NCI-H146 treated with DMSO at 0.1 percent for 48 hours (cell line): ENCODE data around the gene CFTR.
"Not testable (repeated sequence)": the region's sequence is repeated elsewhere in the genome, so short reads cannot be mapped to it uniquely, and the experiment has no call there.

Experiments
- DNase-seq: peaks from one replicate; lab custom pipeline; 2025; ENCODE audit not compliant: unreplicated experiment; lab: John Stamatoyannopoulos, UW

Gene CFTR

GRCh38 chr7:117683430-117684175, 203.8 kb downstream of the CFTR start:
- DNase-seq: no peak

DNA sequence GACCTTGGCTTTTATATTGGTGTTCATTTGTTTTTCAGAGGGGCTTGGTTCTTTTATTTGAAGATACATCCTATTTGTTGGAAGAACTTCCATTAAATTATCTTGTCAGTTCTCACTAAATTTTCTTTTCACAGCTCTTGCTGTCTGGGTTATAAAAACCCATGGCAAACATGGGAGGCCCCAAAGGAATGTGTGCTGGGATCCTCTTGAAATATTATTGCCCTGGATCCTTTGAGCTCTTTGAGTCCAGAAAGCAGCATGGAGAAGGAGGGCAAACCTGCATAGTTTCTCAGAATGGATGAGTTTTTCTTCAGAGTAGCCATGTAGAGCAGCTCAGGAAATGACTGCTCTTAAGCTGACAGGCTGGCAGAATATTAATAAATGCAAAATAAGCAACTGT, 206.0 kb downstream of the CFTR start:
- no peak for DNase-seq

DNA sequence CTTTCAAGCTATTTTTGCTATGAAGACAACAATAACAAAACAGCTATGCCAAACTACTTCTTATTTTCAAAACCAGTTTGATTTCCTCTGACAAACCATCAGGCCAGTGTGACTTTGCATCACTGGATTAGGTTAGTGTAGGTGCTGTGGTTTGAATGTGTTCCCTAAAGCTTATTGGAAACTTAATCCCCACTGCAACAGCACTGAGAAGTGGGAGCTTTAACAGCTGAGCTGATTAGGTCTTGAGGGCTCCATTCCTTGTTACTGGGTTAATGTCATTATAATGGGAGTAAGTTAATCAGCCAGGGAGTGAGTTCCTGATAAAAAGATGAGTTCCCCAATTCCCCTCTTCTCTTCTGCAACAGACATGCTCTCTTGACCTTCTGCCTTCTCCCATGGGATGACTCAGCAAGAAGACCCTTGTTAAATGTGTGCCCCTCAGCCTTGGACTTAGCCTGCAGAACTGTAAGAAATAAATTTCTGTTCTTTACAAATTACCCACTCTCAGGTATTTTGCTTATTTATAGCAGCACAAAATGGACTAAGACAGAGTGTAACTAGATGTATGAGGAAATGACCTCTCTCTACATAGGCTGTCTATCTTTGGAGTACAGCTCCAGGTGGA, 206.6 kb downstream of the CFTR start:
- DNase-seq: no peak

GRCh38 chr7:117688126-117688525, 208.3 kb downstream of the CFTR start:
- no peak for DNase-seq

GRCh38 chr7:117689406-117689805, 209.6 kb downstream of the CFTR start:
- DNase-seq: no peak

DNA sequence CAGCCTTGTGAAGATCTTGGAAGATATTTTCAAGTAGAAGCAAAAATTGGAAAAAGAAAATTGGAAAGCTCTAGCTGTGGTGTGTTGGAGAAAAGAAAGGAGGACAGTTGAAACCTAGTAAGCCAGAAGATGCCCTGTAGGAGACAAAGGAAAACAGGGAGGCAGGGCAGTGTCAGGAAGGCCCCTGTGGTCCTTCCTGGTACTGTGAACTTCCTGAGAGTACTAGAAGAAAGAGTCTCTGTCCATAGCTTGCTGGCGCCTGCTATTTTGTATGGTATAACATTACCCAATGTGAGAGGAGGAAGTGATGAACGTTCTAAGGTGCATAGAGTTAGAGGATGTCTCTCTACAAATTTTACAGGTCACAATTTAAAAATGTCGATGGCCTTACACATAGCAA, 210.3 kb downstream of the CFTR start:
- no peak for DNase-seq

DNA sequence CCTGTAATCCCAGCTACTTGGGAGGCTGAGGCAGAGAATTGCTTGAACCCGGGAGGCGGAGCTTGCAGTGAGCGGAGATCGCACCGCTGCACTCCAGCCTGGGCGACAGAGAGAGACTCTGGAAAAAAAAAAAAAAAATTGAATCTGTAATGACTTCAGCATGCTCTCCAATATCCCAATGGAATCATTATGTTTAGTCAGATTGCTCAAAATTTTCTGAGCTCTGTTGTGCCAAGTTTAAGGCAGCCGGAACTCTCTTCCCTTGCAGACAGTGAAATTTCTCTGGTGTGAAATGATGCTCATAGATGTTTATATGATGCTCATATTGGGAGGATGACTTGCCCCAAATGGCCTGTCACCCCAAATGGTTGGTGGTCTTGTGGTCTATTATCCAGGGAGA, 212.5 kb downstream of the CFTR start:
- no peak for DNase-seq

DNA sequence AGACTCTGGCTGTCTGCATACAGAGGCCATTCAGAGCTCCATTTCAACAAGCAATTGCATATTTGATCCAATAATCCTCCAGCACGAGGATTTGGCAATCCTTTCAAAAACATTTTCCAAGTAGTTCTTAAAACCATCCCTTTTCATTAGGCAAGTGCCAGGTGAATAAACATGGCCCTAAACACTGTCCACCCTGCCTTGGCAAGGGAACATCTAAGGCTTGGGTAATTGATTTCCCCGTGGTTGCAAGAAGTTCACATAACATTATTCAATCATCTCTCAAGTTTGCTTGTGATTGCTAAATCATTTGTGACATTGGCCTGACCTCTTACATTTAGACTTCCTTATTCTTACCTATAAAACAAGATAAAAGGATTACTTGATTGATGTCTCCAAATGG, 218.2 kb downstream of the CFTR start:
- DNase-seq: no peak

GRCh38 chr7:117704063-117704462, 224.2 kb downstream of the CFTR start:
- no peak for DNase-seq

- no peak for DNase-seq
These were observed 225.8 kb downstream of the CFTR start for GRCh38 chr7:117705630-117706029.

GRCh38 chr7:117706210-117706609, 226.4 kb downstream of the CFTR start:
- no peak for DNase-seq

DNA sequence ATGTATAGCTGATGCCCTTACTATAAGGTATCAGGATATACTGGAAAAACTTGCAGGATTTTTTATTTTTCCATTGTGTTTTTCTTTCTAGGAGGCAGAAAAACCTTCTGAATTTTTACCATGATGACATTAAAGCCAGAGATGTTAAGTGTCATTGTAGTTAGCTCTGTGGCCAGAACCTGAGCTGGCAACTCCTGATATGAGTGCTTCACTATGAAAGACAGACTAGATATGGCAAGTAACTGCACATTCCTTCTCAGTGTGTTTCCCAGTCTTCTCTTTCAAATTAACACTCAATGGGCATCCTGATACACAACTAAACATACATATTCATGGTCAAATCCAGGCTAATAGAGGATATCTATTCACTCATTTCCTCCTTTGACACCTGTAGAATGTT, 227.3 kb downstream of the CFTR start:
- no peak for DNase-seq

DNA sequence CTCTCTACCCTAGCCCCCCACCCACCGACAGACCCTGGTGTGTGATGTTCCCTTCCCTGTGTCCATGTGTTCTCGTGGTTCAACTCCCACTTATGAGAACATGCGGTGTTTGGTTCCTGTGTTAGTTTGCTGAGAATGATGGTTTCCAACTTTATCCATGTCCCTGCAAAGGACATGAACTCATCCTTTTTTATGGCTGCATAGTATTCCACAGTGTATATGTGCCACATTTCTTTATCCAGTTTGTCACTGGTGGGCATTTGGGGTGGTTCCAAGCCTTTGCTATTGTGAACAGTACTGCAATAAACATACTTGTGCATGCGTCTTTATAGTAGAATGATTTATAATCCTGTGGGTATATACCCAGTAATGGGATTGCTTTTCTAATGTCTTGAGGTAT, 228.3 kb downstream of the CFTR start:
- DNase-seq: not testable (repeated sequence)

DNA sequence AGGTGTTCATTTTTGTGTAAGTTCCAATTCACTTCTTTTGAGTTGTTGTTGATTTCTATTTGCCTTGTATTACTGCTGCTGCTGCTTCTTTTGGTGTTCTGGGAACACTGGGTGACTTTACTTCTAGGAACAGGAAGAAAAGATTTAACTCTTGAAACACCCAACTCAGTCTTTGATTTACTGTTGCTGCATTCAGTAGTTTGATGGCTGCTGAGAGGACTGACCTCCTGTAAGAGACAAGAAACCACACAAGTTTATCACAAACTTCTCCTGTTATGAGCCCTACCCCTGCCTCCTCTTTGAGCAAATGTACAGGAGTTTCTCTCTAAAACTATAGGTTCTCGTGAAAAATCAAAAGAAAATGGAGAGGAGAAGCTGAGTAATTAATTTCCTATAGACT, 231.7 kb downstream of the CFTR start:
- DNase-seq: no peak

GRCh38 chr7:117715784-117716445, 236.1 kb downstream of the CFTR start:
- DNase-seq: peak; percentile 5

DNA sequence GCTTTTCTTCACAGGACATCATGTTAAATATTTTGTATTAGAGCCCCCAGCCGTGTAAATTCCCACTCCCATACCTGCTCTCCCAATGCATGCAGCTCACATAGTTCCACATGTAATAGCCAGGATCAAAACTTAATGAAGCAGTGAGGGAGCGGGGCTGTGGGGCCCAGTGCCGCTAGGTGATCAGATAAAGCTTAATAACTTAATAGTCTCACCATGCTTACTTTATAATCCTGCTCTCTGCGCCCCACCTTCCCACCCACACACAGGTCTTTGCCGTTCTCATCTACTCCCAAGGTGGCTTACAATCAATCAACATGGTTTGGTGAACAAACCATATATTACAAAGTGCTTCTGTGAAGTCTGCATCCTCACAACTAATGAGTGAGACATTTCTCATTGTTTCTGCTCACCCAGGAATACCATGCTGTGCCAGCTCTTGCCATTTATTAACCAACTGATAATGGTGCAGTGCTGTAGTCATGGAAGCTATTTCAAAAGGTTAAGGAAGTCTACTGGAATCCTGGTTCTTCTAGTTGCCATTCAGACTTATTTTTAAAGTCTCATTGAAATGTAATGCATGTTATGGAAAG, 237.0 kb downstream of the CFTR start:
- DNase-seq: no peak

DNA sequence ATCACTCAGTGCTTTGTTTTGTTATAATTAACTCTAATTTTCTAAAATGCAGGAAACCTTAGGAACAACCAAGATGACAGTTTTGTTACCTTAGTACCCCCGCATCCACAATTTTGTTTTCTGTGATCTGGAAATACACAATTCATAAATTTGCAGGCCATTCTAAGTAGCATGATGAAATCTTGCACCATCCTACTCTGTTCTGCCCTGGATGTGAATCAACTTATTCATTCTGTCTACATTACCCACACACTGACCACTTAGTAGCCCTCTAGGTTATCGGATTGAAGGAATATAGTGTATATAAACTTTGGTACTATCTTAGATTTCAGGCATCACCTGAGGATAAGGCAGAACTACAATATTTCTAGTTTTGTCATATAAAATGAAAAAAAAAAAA, 237.5 kb downstream of the CFTR start:
- no peak for DNase-seq
